Left cardiac atrium (tissue), 4 donors: Measurements from ENCODE around the gene MAPK7. TPM values are rescaled to one million over a fixed set of nuclear protein-coding genes. Genes with fewer than 3 reads are reported as not detected.

Experiments
- ATAC-seq, 2 donors: fragments of 200-7000 bp; cut with Tn5 transposase; one replicate each; pipeline ENCODE4 v1.9.1; 2020; ENCODE audit warnings: mild to moderate bottlenecking in 2 of 2, moderate library complexity in 2 of 2
- DNase-seq: peaks from one replicate; pipeline ENCODE4 v3.0.0-alpha.2; 2020
- intact Hi-C, 2 donors: fragments of 100-400 bp; cut with DNase I; formaldehyde crosslinking; loops; one replicate each; pipeline versions ENCODE4 v1.14.1 to v1.15.1; 2022 to 2023
- long read RNA-seq: library from polyadenylated mRNA; unstranded; transcript quantifications from one replicate; pipeline ENCODE4 v2.0.0, GENCODE V29; 2021
- total RNA-seq, 2 donors: library from RNA; stranded (reverse); fragmentation: NEBNext Ultra II Directional; extraction: Animal tissue kit (Norgen Biotek cat#: 25700); gene quantifications; one replicate each; pipeline ENCODE4 v1.2.1, GENCODE V29; 2021
- donor health status: DM: no; HTN: yes; CAD: no.
- donor health status: DM: no; HTN: yes; CAD: no; lungs with severe emphysema.
- donor health status: DM: yes; HTN: yes; CAD: no.
- donor health status: Dilated cardiomyopathy.

The MAPK7 gene
- total RNA-seq: 10 to 100 TPM; 13.8 to 15.1 TPM
- long read RNA-seq, full-length matches to known transcripts: 4 of 4 reads
- long read RNA-seq, partial matches to known transcripts: 0 of 4 reads
- long read RNA-seq, other reads (novel, unspliced or antisense): 0 of 4 reads

DNA sequence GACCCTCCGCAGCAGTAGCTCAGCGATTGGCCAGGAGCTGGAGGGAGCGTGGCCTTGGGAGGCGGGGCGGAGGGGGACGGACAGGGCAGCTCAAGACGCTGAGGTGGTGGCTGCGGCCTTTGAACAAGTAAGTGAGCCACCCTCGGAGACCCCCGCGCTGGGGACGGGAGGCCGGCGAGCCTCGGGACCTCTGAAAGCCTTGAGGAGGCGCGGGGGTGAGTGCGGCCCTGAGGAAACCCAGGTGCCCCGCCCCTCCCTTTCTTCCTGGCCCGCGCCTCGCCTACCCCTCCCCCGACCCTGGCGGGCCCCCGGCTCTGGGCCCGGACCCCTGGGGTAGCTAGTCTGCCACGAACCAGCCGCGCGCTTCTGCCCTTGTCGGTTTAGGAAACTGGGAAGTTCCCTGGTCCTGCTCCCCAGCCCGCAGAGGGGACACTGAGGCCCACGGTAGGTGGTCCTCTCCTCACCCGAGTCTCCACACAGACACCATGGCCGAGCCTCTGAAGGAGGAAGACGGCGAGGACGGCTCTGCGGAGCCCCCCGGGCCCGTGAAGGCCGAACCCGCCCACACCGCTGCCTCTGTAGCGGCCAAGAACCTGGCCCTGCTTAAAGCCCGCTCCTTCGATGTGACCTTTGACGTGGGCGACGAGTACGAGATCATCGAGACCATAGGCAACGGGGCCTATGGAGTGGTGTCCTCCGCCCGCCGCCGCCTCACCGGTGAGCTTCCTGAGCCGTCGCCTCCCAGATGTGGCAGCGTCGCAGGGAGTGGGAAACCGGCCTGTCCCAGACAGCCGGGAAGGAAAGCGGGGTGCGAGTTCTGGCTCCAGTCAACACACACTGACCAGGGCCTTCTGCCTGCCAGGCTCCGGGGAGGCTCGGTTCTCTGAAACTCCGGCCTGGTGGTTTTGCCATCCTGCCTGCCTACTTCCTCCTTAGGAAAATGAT lies at the start of gene MAPK7:
Gene MAPK7, plus strand, starts transcription at position 83 of the 945 bp plus-strand sequence. Its CDS starts 403 bp downstream, at position 486.
- ATAC-seq (peak in 1 of 2 donors; percentile 5), DNase-seq (peak; percentile 39)
- intact Hi-C loops: no loop called here

GRCh38 chr17:19329136-19329535 lies 49.2 kb upstream of the MAPK7 start:
- DNase-seq (no peak), ATAC-seq (no peak)
- intact Hi-C loops: no loop called here

- ATAC-seq: no peak
- intact Hi-C loops: no loop called here
- no peak for DNase-seq
These were observed 48.5 kb upstream of the MAPK7 start for GRCh38 chr17:19329839-19330238.

DNA sequence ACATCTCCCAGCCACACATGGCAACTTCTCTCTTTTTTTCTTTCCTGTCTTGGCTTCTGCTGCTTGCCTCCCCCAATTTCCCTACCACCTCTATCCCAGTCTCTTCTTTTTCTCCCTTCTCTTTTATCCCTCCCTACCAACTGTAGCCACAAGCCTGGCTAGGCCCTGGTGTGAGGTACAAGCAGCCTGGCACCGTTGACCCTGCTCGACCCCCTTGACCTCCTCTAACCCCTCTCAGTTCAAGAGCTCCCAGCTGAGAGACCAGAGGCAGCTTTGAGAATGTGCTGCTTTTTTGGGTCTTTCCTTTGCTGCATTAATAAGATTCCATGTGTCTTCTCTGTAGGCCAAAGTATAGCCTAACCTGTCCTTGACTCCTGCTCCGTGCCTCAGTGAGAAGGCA lies 48.0 kb upstream of the MAPK7 start:
- intact Hi-C loops: no loop called here
- DNase-seq (no peak), ATAC-seq (no peak)

DNA sequence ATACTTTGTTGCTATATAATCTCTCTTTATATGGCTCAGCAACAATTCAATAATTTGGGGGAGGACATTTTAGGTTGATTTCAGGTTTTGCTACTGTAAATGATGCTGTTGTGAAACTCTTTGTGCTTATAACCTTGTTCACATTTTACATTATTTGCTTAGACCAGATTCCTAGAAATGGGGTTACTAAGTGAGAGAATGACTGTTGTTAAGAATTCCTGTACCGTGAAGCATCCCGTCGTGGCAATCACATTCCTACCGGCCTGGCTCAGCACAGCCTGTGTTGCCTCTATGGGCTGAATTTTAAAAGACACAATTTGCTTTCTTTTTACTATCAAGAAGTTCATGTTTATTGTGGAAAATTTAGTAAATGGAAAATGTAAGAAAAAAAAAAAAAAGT lies 47.2 kb upstream of the MAPK7 start:
- intact Hi-C loops: no loop called here
- no peak for DNase-seq
- ATAC-seq: no peak

- ATAC-seq: no peak
These were observed 46.6 kb upstream of the MAPK7 start for GRCh38 chr17:19331543-19332245.

GRCh38 chr17:19332371-19333131 lies 45.7 kb upstream of the MAPK7 start:
- DNase-seq: no peak
- intact Hi-C loops: no loop called here
- no peak for ATAC-seq

More at GRCh38 chr17:19331543-19332245, 46.6 kb upstream of the MAPK7 start:
- intact Hi-C loops: no loop called here
- DNase-seq: no peak

DNA sequence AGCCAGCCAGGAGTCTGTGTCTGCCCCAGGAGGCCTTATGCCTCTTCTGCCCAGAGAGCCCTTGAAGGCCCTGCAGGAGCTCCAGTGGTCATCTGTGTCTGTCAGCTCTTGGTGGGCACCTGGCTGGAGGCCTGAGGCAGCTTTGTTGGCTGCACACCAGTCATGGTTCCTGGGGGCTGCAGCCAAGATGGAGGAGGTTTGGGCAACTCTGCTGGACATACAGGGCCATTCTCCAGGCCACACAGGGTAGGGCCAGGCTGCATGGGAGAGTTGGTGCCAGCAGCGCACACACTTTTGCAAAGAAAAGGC lies 45.2 kb upstream of the MAPK7 start:
- intact Hi-C loops: no loop called here
- DNase-seq: no peak

DNA sequence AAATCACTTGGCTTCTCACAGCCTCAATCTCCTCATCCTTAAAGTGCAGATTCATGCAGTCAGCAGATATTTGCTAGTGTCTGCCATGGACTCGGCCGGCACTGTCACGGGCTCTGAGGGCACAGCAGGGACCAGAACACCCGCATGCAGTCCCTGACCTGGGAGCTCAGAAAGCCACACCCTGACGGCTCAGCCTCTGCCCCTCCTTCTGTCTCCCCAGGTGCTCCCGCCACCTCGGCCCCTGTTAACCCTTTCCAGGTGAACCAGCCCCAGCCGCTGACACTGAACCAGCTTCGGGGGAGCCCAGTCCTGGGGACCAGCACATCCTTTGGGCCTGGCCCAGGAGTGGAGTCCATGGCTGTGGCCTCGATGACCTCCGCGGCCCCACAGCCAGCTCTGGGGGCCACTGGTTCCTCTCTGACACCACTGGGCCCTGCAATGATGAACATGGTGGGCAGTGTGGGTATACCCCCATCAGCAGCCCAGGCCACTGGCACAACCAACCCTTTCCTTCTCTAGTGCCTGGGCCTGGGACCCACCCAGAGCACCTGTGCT lies 44.5 kb upstream of the MAPK7 start:
- DNase-seq: no peak
- intact Hi-C loops: no loop called here
- ATAC-seq: no peak

More for the DNA sequence above, 45.2 kb upstream of the MAPK7 start:
- ATAC-seq: no peak

DNA sequence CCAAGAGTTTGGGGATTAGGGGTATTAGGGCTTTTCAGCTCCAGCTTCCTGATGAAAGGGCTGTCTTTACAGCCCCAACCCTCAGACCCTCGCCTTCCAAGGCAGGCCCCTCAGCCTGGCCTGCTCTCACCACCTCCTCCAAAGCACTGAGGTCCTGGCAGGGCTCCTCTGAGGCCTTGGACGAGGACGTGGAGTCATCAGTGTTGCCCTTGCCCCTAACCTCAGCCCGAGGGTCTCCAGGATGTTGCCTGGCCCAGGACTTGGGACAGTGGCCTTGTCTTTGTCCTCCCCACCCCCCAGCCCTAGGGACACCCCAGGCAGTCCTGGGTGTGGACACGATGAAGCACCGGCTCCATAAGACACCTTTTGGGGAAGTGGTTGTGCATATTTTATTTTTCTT lies 44.0 kb upstream of the MAPK7 start:
- intact Hi-C loops: no loop called here
- no peak for DNase-seq
- no peak for ATAC-seq

GRCh38 chr17:19335951-19336631 lies 42.2 kb upstream of the MAPK7 start:
- DNase-seq: no peak
- intact Hi-C loops: loop anchor here in 1 of 2 donors (2.0 kb wide), 1 partner anchor 19 kb away; no protein-coding TSS in a partner anchor
- ATAC-seq: no peak

DNA sequence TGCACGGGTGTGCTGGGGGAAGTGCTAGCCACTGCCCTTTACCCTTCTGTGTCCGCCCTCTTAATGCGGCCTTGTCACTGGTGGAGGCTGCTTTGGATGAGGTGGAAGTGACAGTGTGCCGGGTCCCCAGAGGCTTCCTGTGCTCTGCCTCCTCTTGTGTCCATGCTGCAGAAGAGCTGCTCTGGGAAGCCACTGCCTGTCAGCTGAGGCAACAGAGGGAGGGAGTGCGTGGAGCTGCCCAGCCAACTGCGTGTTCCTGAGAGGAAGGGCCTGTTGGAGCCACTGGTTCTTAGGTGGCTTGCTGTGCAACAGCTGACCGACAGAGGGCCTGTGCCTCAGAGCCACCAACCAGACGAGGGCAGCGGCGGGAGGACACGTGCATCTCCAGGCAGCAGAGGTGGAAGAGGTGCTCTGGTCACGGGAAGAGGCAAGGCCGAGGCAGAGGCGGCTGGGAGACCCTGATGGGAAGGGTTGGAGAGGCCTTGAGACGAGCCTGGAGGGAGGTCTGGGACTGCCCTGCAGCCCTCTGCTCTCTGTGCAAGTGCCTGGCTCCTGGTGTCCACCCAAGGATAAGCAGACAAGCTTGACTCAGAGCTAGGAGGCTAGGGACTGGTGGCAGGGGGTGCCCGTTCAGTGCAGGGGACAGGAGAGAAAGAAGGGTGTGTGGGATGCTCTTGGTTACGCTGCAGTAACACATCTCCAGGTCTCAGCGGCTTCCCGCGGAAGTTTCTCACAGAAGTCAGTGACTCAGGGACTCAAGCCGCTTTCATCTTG lies 41.2 kb upstream of the MAPK7 start:
- DNase-seq (no peak), ATAC-seq (peak; percentile 22 to 54)
- intact Hi-C loops: loop anchor here in 1 of 2 donors (2.0 kb wide), 1 partner anchor 20 kb away; no protein-coding TSS in a partner anchor

GRCh38 chr17:19337712-19338023 lies 40.6 kb upstream of the MAPK7 start:
- peak; percentile 50 to 55 for ATAC-seq
- no peak for DNase-seq
- intact Hi-C loops: loop anchor here in 1 of 2 donors (2.0 kb wide), 1 partner anchor 21 kb away; no protein-coding TSS in a partner anchor

DNA sequence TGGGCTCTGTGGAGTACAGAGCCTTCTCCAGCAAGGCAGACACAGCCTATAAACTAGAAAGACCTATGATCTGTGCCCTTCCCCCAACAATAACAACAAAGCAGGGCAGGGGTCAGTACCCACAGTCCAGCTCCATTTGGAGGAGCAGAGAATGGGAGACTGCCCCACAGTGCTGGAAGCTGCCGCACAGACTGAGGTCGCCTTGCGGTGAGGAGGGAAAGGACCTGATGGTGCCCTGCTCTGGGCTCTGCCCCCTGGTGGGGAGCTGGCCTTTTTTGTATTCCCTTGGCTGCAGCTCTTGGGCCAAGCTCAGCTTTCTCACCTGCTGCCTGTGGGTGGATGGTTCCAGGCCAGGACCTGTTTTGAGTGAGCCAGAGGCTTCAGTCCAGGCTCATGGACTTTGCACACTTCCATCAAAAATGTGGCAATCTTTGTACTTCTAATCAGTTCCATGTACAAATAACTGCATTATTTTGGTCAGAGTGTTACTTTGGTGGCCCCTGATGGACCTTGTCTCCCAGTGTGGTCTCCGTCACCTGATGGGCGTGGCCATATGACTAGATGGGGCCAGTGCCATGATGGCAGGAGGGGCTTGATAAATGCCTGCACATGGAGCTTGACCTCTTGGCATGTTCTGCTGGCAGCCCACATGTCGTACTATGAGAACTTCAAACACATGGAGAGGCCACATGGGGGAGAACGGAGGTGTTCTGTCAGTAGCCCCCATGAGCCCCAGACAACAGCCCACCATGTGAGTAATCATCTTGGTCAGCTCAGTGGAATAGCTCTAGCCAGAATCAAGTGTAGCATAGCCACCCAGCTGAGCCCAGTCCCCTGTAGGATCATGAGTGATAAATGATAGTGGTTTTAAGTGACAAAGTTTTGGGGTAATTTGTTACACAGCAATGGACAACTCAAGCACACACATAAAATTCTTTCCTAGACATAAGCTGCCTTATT lies 40.0 kb upstream of the MAPK7 start:
- ATAC-seq (peak; percentile 56 to 61), DNase-seq (peak; percentile 71)
- intact Hi-C loops: no loop called here

DNA sequence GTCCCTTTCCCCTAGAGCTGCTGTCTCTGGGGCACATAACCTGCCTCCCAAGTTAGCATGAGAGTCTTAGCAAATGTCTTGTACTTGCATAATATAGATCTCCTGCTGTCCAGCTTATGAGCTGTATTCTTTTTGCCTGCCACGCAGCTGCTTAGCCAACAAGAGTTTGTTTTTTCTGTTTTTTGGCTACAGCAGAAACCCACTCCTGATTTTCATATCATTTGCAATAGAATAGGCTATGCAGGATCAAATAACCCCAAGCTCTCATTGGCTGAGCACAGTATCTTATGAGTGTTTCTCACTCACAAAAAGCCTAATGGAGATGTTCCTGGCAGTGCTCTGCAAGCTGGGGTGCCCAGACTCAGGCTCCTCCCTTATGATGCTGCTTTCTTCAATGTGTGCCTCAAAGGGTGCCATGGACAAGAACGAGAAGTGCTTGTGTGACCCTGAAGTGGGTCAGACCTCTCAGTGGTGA lies 38.9 kb upstream of the MAPK7 start:
- intact Hi-C loops: no loop called here

DNA sequence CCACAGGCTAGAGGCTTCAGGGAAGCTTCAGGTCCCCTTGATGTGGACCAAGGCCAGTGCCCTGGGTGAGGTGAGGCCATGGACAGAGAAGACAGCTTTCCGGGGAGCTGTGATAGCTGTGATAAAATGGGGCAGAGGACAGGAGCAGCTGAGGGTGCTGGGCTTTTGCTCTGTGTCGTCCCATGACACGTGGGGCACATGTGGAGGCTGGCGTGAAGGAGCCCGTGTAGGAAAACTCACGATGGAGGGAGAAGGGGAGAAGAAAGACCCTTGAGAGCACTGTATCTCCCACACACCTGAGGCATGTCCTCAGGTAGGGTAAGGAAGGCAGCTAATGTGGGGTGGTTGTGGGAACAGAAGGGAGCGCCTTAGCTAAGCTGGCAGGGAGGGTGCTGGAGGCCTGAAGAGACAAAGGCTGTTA lies 37.1 kb upstream of the MAPK7 start:
- ATAC-seq (no peak), DNase-seq (no peak)
- intact Hi-C loops: no loop called here

More for the DNA sequence above, 38.9 kb upstream of the MAPK7 start:
- no peak for DNase-seq
- no peak for ATAC-seq
